ENCODE results near the gene USP20.

DNA sequence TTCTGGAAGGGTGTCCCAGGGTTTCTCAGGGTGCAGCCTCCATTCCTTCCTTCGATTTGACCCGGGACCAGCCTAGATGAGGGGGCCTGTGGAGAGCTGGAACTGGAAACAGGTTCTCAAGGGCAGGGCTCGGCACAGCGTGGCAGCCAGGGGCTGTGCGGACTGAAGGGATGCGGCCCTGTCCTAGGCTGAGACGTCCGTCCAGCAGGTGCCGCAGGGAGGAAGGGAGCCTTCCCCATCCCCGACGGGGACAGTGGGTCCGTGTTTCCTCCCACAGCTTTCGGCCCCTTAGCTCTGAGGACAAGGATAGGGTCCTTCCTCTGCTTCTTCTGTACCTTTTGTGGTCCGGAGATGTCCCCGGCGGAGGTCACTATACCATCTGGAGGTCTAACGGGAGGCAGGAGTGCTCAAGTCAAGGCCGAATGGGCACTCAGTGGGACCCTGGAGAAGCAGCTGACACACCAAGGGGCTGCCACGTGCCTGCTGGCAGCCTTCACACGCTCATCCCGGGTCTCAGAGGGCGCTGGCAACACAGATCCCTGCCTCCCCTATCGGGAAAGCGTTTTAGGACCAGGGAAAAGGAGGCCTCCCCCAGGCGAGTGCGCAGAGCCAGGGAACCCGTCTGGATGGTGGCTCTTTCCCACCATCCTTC lies 49.9 kb downstream of the USP20 start:
- TF ChIP-seq LARP7 (IDR thresholded peaks at IDR 0.05) (no peak; the same call in 1 of the 2 replicates), YBX1 (IDR thresholded peaks at IDR 0.05) (no peak), IKZF2 (IDR thresholded peaks at IDR 0.05) (no peak)
